Astrocyte (in vitro differentiated cells and primary cell): Measurements from ENCODE around the gene GPR119. TPM values are rescaled to one million over a fixed set of nuclear protein-coding genes. Genes with fewer than 3 reads are reported as not detected.
A peak's percentile ranks its signal among the peaks of the same experiment; 100 is the strongest.
"Not testable (repeated sequence)": the region's sequence is repeated elsewhere in the genome, so short reads cannot be mapped to it uniquely, and the experiment has no call there.

Experiments
- DNase-seq: peaks from one replicate; pipeline ENCODE4 v3.0.0-alpha.2; 2010; ENCODE audit warnings: low read depth
- FAIRE-seq: peaks from 2 replicates; lab custom pipeline; 2011; peaks lifted over from hg19 to GRCh38; lab: Jason Lieb, UNC
- H2AFZ ChIP-seq: 2 replicates; pipeline ENCODE4 v1.6.0; 2012; ENCODE audit warnings: low read depth, low read length, inconsistent platforms
- H3K27ac ChIP-seq: 2 replicates; pipeline ENCODE4 v1.5.1; 2011; ENCODE audit warnings: low read depth, low read length, inconsistent platforms
- H3K27me3 ChIP-seq: 2 replicates; pipeline ENCODE4 v1.6.0; 2011; ENCODE audit warnings: low read length, inconsistent platforms; ENCODE audit not compliant: insufficient read depth
- H3K36me3 ChIP-seq: 2 replicates; pipeline ENCODE4 v1.5.1; 2011; ENCODE audit warnings: low read length, inconsistent platforms; ENCODE audit not compliant: insufficient read depth
- H3K4me1 ChIP-seq: 2 replicates; pipeline ENCODE4 v1.5.1; 2011; ENCODE audit warnings: low read length, inconsistent platforms; ENCODE audit not compliant: insufficient read depth
- H3K4me2 ChIP-seq: 2 replicates; pipeline ENCODE4 v1.6.0; 2012; ENCODE audit warnings: low read length, inconsistent platforms
- H3K4me3 ChIP-seq: 2 replicates; pipeline ENCODE4 v1.5.1; 2011; ENCODE audit warnings: low read depth, mild to moderate bottlenecking, low read length, inconsistent platforms; ENCODE audit not compliant: insufficient read depth
- H3K79me2 ChIP-seq: 2 replicates; pipeline ENCODE4 v1.6.0; 2012; ENCODE audit warnings: mild to moderate bottlenecking, low read length, inconsistent platforms; ENCODE audit not compliant: insufficient read depth
- H3K9ac ChIP-seq: 2 replicates; pipeline ENCODE4 v1.6.0; 2012; ENCODE audit warnings: mild to moderate bottlenecking, low read length, inconsistent platforms
- H3K9me3 ChIP-seq: 2 replicates; pipeline ENCODE4 v1.5.1; 2012; ENCODE audit warnings: low read depth, mild to moderate bottlenecking, low read length, inconsistent platforms; ENCODE audit not compliant: insufficient read depth
- H4K20me1 ChIP-seq: 2 replicates; pipeline ENCODE4 v1.6.0; 2012; ENCODE audit warnings: low read length, inconsistent platforms; ENCODE audit not compliant: insufficient read depth
- H3K27ac Mint-ChIP-seq: one replicate; pipeline ENCODE4 v1.8.0; 2021; ENCODE audit warnings: mild to moderate bottlenecking, mixed read lengths; ENCODE audit not compliant: unreplicated experiment
- H3K27me3 Mint-ChIP-seq: one replicate; pipeline ENCODE4 v1.8.0; 2021; ENCODE audit warnings: low read depth, mixed read lengths; ENCODE audit not compliant: unreplicated experiment
- H3K36me3 Mint-ChIP-seq: one replicate; pipeline ENCODE4 v1.8.0; 2021; ENCODE audit warnings: low read depth, mixed read lengths; ENCODE audit not compliant: unreplicated experiment
- H3K4me1 Mint-ChIP-seq: one replicate; pipeline ENCODE4 v1.8.0; 2021; ENCODE audit warnings: low read depth, mixed read lengths; ENCODE audit not compliant: unreplicated experiment
- H3K4me3 Mint-ChIP-seq: one replicate; pipeline ENCODE4 v1.8.0; 2021; ENCODE audit warnings: mild to moderate bottlenecking, moderate library complexity, mixed read lengths; ENCODE audit not compliant: unreplicated experiment
- H3K9me3 Mint-ChIP-seq: one replicate; pipeline ENCODE4 v1.8.0; 2021; ENCODE audit warnings: mild to moderate bottlenecking, mixed read lengths; ENCODE audit not compliant: unreplicated experiment
- EZH2 ChIP-seq: IDR thresholded peaks from 2 replicates; pipeline ENCODE4 v1.6.1; 2012; ENCODE audit warnings: mild to moderate bottlenecking, low read length, inconsistent platforms; ENCODE audit not compliant: insufficient read depth
- total RNA-seq: library from RNA; stranded (reverse); gene quantifications from 2 replicates; pipeline ENCODE4 v1.2.1, GENCODE V29; 2021
- TF ChIP-seq, protein P1 (sequence below): IDR thresholded peaks from 2 replicates; pipeline ENCODE4 v1.5.1; 2011; ENCODE audit warnings: low read depth, mild to moderate bottlenecking, inconsistent platforms, low read length, moderate library complexity; ENCODE audit not compliant: insufficient read depth

The GPR119 gene
- total RNA-seq, 1 donor from 2014 or later: not detected

DNA sequence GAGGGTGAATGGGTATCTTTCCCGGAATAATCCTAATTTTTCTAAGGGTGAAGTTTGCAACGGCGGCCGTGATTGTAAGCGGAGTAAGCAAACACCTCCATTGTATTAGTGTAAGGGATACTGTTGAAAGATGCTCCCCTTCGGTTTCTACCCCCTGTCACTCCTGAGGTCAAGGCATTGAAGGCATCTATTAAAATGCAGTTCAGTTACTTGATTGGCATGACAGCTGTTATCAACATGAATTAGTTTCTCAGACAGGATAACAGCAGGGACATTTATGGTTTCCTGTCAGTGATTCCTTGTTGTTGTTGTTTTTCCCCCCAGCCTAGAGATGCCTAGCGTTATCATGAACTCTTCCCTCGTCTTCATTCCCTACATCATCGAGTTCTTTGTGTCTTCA, 45.2 kb downstream of the GPR119 start:
- H3K79me2 ChIP-seq: peaks cover 6% of the 10 kb centered on the region
- peak; percentile 92 for FAIRE-seq
- peak overlapping the region; percentile 92 for H2AFZ ChIP-seq
- peak overlapping the region; percentile 94 for H3K4me3 Mint-ChIP-seq
- H3K27ac Mint-ChIP-seq: peak overlapping the region; percentile 91
- H3K9ac ChIP-seq: peak overlapping the region; percentile 87
- no peaks in the 10 kb centered on the region for H3K9me3 Mint-ChIP-seq
- peak overlapping the region; percentile 74 for H3K4me3 ChIP-seq
- no peaks in the 10 kb centered on the region for H3K9me3 ChIP-seq
- peak overlapping the region; percentile 63 for H3K27ac ChIP-seq
- peaks cover 8% of the 10 kb centered on the region for H3K4me1 ChIP-seq
- no peaks in the 10 kb centered on the region for H3K27me3 Mint-ChIP-seq
- peaks cover 16% of the 10 kb centered on the region for H3K4me1 Mint-ChIP-seq
- H4K20me1 ChIP-seq: no peaks in the 10 kb centered on the region
- TF ChIP-seq EZH2: no peak
- TF ChIP-seq, protein P1, sequence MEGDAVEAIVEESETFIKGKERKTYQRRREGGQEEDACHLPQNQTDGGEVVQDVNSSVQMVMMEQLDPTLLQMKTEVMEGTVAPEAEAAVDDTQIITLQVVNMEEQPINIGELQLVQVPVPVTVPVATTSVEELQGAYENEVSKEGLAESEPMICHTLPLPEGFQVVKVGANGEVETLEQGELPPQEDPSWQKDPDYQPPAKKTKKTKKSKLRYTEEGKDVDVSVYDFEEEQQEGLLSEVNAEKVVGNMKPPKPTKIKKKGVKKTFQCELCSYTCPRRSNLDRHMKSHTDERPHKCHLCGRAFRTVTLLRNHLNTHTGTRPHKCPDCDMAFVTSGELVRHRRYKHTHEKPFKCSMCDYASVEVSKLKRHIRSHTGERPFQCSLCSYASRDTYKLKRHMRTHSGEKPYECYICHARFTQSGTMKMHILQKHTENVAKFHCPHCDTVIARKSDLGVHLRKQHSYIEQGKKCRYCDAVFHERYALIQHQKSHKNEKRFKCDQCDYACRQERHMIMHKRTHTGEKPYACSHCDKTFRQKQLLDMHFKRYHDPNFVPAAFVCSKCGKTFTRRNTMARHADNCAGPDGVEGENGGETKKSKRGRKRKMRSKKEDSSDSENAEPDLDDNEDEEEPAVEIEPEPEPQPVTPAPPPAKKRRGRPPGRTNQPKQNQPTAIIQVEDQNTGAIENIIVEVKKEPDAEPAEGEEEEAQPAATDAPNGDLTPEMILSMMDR: no peak
- H3K36me3 Mint-ChIP-seq: no peaks in the 10 kb centered on the region
- no peak for DNase-seq
- no peaks in the 10 kb centered on the region for H3K27me3 ChIP-seq
- H3K4me2 ChIP-seq: peak overlapping the region; percentile 89
- H3K36me3 ChIP-seq: no peaks in the 10 kb centered on the region

DNA sequence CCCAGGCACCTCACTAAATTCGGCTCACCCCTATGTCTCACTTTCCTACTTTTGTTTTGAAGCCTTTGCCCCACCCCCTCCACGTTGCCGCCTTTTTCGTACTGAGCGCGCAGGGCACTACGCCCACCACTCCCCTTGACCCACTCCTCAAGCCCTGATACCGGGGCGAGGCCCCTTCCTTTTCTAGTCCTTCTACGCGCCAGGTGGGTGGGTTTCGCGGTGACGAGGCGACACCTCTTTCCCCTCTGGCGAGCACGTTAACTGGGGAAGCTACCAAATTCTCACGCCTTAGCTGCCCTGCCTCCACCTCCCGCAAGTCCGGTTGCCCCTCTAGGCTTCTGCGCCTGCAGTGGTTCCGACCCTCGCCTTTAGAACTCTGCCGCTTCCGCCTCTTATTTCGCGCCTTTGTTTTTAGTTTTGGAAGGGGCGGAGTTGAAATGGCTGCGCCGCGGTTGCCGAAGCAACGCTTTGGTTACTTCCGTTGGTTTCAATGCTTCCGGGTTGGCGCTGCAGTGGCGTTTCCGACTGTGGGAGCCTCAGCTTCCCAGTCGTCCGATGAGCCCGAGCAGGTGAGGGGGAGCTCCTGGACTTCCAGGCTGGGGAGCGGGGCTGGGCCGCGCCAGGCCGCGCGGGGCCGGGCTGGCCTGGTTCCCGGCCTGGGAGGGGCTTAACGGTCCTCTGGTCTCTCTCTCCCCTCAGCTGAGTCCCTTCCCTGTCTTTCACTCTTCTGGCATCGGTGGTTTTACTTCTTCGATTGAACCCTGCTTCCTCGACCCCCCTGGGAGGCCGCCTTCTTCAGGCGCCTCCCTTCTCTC, 45.9 kb downstream of the GPR119 start, which contains the start of gene SLC25A14:
SLC25A14 (plus strand) TSS at position 512 of the 815 bp plus-strand sequence. CDS start 360 bp downstream, outside the sequence.
- Histone ChIP-seq H4K20me1 (no peaks in the 10 kb centered on the region), H3K9me3 (no peaks in the 10 kb centered on the region), H3K4me2 (peak within 1 kb of the TSS; percentile 89), H3K27ac (peak within 1 kb of the TSS; percentile 63), H3K27me3 (no peaks in the 10 kb centered on the region), H3K36me3 (no peaks in the 10 kb centered on the region), H3K9ac (peak within 1 kb of the TSS; percentile 87), H2AFZ (peak within 1 kb of the TSS; percentile 92), H3K79me2 (peaks cover 6% of the 10 kb centered on the region), H3K4me1 (peaks cover 8% of the 10 kb centered on the region), H3K4me3 (peak within 1 kb of the TSS; percentile 74)
- Mint-ChIP-seq H3K9me3 (no peaks in the 10 kb centered on the region), H3K27ac (peak within 1 kb of the TSS; percentile 91), H3K27me3 (no peaks in the 10 kb centered on the region), H3K36me3 (no peaks in the 10 kb centered on the region), H3K4me1 (peaks cover 16% of the 10 kb centered on the region), H3K4me3 (peak within 1 kb of the TSS; percentile 94)
- DNase-seq (peak; percentile 59), FAIRE-seq (no peak)
- TF ChIP-seq, protein P1: no peak
- TF ChIP-seq EZH2: no peak

DNA sequence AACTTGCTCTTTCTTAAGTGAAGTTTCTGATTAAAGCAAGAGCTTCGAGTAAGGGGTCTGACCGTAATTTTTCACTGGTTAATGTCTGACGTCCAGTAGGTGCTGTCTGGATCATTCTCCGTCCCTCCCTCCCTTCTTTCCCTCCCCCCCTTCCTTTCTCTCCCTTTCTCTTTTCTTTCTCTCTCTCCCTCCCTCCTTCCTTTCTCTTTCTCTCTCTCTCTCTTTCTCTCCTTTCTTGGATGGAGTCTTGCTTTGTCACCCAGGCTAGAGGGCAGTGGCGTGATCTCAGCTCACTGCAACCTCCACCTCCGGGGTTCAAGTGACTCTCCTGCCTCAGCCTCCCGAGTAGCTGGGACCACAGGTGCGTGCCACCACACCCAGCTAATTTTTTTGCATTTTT, 46.6 kb downstream of the GPR119 start:
- not testable (repeated sequence) for H3K4me1 ChIP-seq, H3K36me3 Mint-ChIP-seq, H3K9me3 Mint-ChIP-seq, H3K27me3 ChIP-seq, H3K36me3 ChIP-seq, H3K27ac ChIP-seq, H4K20me1 ChIP-seq, DNase-seq, H3K9me3 ChIP-seq, H3K27ac Mint-ChIP-seq, H3K27me3 Mint-ChIP-seq, FAIRE-seq, H3K79me2 ChIP-seq
- Histone ChIP-seq H3K9ac (peak overlapping the region; percentile 87), H3K4me2 (peak overlapping the region; percentile 89), H2AFZ (peak overlapping the region; percentile 92), H3K4me3 (peak overlapping the region; percentile 74)
- H3K4me1 Mint-ChIP-seq: peaks cover 13% of the 10 kb centered on the region
- peak overlapping the region; percentile 94 for H3K4me3 Mint-ChIP-seq
